Measurements from ENCODE around the gene RBM20. TPM values are rescaled to one million over a fixed set of nuclear protein-coding genes. Genes with fewer than 3 reads are reported as not detected.
"Not testable (repeated sequence)": the region's sequence is repeated elsewhere in the genome, so short reads cannot be mapped to it uniquely, and the experiment has no call there.

The RBM20 gene
- total and polyA plus RNA-seq, 12 donors = 0.07 to 2.3 (median 0.28) TPM; not detected in 2

DNA sequence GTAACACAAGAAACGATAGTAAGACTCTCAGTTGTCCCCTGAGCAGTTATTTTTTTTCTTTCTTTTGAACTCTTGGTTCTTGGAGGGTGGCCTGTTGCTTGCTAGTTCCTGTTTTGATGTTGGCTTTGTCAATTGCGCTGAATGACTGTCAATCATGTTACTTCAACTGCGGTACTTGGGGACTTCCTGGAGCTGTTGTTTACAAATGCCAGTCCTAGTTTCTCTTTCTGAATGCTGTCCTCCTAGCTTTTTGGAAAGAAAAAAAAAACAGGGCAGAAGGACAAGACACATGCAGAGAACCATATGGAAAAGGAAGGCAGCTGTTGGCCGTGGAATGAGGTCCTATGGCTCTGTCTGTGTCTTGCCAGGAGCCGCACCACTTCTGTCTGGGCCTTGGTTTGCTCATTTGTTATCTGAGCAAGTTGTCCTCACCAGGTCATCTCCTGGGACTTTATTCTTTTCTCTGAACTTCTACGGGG, 220.6 kb downstream of the RBM20 start:
- Histone ChIP-seq H3K36me3 (replicated peaks in 1 of 2) (no peaks in the 10 kb centered on the region), H3K9me3 (replicated peaks in 1 of 3) (no peaks in the 10 kb centered on the region), H3K27me3 (no peaks in the 10 kb centered on the region), H3K4me3 (no peak overlapping the region), H3K27ac (peak overlapping the region; percentile 3 to 73 (median 57)), H3K4me1 (replicated peaks in 1 of 2) (peaks cover 0 to 24% of the 10 kb centered on the region in 2 donors)
- intact Hi-C loops (cut with DNase I) = no loop called here
- TF ChIP-seq, protein P1, sequence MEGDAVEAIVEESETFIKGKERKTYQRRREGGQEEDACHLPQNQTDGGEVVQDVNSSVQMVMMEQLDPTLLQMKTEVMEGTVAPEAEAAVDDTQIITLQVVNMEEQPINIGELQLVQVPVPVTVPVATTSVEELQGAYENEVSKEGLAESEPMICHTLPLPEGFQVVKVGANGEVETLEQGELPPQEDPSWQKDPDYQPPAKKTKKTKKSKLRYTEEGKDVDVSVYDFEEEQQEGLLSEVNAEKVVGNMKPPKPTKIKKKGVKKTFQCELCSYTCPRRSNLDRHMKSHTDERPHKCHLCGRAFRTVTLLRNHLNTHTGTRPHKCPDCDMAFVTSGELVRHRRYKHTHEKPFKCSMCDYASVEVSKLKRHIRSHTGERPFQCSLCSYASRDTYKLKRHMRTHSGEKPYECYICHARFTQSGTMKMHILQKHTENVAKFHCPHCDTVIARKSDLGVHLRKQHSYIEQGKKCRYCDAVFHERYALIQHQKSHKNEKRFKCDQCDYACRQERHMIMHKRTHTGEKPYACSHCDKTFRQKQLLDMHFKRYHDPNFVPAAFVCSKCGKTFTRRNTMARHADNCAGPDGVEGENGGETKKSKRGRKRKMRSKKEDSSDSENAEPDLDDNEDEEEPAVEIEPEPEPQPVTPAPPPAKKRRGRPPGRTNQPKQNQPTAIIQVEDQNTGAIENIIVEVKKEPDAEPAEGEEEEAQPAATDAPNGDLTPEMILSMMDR (IDR thresholded peaks at IDR 0.05) = no peak
- TF ChIP-seq POLR2A (IDR thresholded peaks at IDR 0.05) = no peak
- peak in 1 of 7 donors; percentile 30 for DNase-seq
- 56 to 68% (median 62%) methylated on average over 6 of the region's 6 CpGs for whole genome bisulfite sequencing, 4 donors

DNA sequence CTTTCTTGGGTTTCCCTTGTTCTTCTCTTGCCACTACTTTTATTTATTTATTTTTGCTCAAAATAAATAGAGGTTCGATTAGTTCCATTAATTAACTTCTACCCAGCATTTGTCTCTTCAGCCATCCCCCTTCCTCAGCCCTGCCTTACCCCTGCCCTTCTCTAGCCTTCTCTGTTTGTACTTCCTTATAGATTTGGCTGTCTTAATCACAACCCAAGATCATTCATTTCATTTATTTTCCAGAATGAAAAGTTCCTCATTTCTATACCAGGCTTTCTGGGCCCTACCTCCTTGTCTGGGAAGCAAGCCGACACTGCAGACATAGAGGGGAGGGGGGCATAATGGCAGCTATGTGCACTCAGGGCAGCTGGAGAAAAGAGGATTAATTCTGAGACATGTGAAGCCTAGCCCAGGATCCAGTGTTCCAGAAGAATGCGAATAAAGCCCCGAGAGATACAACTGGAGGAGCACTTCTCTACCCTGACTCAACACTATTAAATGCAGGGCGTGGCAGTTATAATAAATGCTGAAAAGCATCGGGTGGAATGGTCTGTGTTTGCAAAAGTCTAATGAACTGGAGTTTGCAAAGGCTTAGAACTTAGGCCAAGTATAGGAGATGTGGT, 221.2 kb downstream of the RBM20 start:
- DNase-seq = no peak
- Histone ChIP-seq H3K27me3 (no peaks in the 10 kb centered on the region), H3K4me3 (no peak overlapping the region), H3K4me1 (replicated peaks in 1 of 2) (peaks cover 0 to 22% of the 10 kb centered on the region in 2 donors), H3K27ac (peak overlapping the region; percentile 3 to 67 (median 57)), H3K9me3 (replicated peaks in 1 of 3) (no peaks in the 10 kb centered on the region), H3K36me3 (replicated peaks in 1 of 2) (no peaks in the 10 kb centered on the region)
- no peak for TF ChIP-seq POLR2A (IDR thresholded peaks at IDR 0.05)
- TF ChIP-seq, protein P1 (IDR thresholded peaks at IDR 0.05) = no peak
- WGBS, 4 donors = 55 to 72% (median 64%) methylated on average over 6 of the region's 6 CpGs
- intact Hi-C loops (cut with DNase I) = no loop called here

DNA sequence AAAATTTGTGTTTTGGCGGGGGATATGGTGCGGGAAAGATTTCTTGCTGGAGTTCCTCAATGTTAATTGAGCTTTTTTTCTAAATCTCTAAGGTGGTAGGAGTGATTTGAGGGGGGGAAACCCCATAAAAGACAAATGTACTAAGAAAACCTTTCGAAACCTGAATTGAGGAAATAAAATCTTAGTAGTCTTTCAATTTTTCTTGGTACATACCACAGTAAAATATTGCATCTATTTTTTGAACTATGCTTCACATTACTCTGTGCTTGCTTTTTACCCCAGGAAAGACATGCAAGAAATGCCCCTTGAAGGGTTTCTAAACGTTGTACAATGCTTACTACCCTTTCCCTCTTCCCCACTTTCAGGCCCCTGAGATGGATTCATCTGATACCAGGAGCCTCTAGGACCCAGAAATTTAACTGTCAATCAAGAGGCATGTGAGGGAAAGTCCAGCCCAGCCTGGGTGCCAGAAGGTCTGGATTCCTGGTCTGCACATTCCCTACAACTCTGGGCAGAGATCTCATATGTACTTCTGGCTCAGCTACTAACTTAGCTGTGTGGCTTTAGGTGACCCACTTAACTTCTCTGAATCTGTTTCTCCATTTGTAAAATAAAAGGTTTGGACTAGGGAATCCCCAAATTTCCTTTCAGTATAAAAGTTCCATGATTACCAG, 221.8 kb downstream of the RBM20 start:
- peak overlapping the region in 2 of 5 donors; percentile 58 to 67 for H3K27ac ChIP-seq
- H3K9me3 ChIP-seq (replicated peaks in 1 of 3) = no peaks in the 10 kb centered on the region
- intact Hi-C loops (cut with DNase I) = no loop called here
- H3K4me1 ChIP-seq (replicated peaks in 1 of 2) = peaks cover 5 to 28% of the 10 kb centered on the region in 2 donors
- 66 to 84% (median 72%) methylated on average over 4 of the region's 4 CpGs for WGBS, 4 donors
- DNase-seq = no peak
- no peak overlapping the region for H3K4me3 ChIP-seq
- no peaks in the 10 kb centered on the region for H3K36me3 ChIP-seq (replicated peaks in 1 of 2)
- TF ChIP-seq POLR2A (IDR thresholded peaks at IDR 0.05) = no peak
- TF ChIP-seq, protein P1 (IDR thresholded peaks at IDR 0.05) = no peak
- no peaks in the 10 kb centered on the region for H3K27me3 ChIP-seq

DNA sequence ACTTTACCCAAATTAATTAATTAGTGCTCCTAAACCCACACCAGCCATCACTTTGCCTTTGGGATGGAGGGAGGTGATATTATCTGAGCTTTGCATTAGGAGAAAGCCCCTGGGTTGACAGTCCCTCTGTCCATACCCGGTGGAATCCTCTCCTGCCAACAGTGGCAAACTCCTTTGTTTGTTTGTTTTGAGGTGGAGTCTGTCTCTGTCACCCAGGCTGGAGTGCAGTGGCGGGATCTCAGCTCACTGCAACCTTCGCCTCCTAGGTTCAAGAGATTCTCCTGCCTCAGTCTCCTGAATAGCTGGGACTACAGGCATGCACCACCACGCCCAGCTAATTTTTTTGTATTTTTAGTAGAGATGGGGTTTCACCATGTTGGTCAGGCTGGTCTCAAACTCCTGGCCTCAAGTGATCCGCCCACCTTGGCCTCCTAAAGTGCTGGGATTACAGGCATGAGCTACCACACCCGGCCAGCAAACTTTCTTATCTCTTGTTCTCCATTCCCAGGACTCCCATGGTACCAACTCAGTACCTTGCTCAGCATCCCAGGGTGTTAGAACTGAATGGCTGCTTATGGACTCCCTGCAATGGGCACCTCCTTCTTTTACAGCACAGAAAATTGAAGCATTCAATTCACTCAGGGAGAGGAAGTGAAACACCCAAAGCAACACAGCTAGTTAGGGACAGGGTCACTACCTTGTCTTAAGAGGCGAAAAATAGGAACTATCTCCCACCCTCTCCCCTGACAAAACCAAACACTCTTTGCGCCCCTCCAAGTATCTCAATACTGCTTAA, 223.1 kb downstream of the RBM20 start:
- DNase-seq; H3K9me3 ChIP-seq (replicated peaks in 1 of 3); H3K36me3 ChIP-seq (replicated peaks in 1 of 2); H3K27me3 ChIP-seq; H3K4me3 ChIP-seq; intact Hi-C loops (cut with DNase I): not testable (repeated sequence)
- Histone ChIP-seq H3K4me1 (replicated peaks in 1 of 2) (peaks cover 8 to 31% of the 10 kb centered on the region in 2 donors), H3K27ac (peak overlapping the region in 2 of 5 donors; percentile 13 to 69)
- WGBS, 4 donors = 83 to 90% (median 87%) methylated on average over 8 of the region's 8 CpGs

All from adrenal gland (tissue), 12 donors.